GM19372 (cell line): ENCODE results near the gene ADORA1.

ENCODE experiments used
- ATAC-seq: cut with Tn5 transposase; IDR thresholded peaks from one replicate; pipeline ENCODE4 v1.9.1; 2021; ENCODE audit warnings: mild to moderate bottlenecking, low read depth, moderate library complexity; ENCODE audit not compliant: unreplicated experiment

Gene ADORA1

GRCh38 chr1:203093754-203094410 lies 33.6 kb upstream of the ADORA1 start:
- ATAC-seq = no peak

- no peak for ATAC-seq
Measured at GRCh38 chr1:203095061-203095690, 32.4 kb upstream of the ADORA1 start.

GRCh38 chr1:203096566-203096965 lies 31.0 kb upstream of the ADORA1 start:
- ATAC-seq = no peak

GRCh38 chr1:203097001-203097400 lies 30.5 kb upstream of the ADORA1 start:
- ATAC-seq = no peak

- no peak for ATAC-seq
Measured at GRCh38 chr1:203098445-203098844, 29.1 kb upstream of the ADORA1 start.

- no peak for ATAC-seq
Measured at GRCh38 chr1:203098914-203099520, 28.5 kb upstream of the ADORA1 start.

GRCh38 chr1:203099805-203100515 lies 27.6 kb upstream of the ADORA1 start:
- ATAC-seq = no peak

- no peak for ATAC-seq
Measured at GRCh38 chr1:203100516-203100869, 27.0 kb upstream of the ADORA1 start.

GRCh38 chr1:203101813-203102634 lies 25.5 kb upstream of the ADORA1 start:
- no peak for ATAC-seq

- ATAC-seq = no peak
Measured at GRCh38 chr1:203103216-203103615, 24.3 kb upstream of the ADORA1 start.

GRCh38 chr1:203103829-203104495 lies 23.6 kb upstream of the ADORA1 start:
- no peak for ATAC-seq

- no peak for ATAC-seq
Measured at GRCh38 chr1:203104789-203105390, 22.6 kb upstream of the ADORA1 start.

- ATAC-seq = no peak
Measured at GRCh38 chr1:203112475-203112874, 15.1 kb upstream of the ADORA1 start.

- no peak for ATAC-seq
Measured at GRCh38 chr1:203113308-203113707, 14.2 kb upstream of the ADORA1 start.

GRCh38 chr1:203114202-203114601 lies 13.3 kb upstream of the ADORA1 start:
- no peak for ATAC-seq

- ATAC-seq = no peak
Measured at GRCh38 chr1:203116091-203116820, 11.3 kb upstream of the ADORA1 start.

GRCh38 chr1:203117611-203118575 lies 9.6 kb upstream of the ADORA1 start:
- no peak for ATAC-seq
